H1 (cell line): ENCODE measurements around the gene RILPL2. TPM values are rescaled to one million over a fixed set of nuclear protein-coding genes. Genes with fewer than 3 reads are reported as not detected.

Source experiments
- CTCF ChIA-PET: fragments of 300-600 bp; sonication (Branson Sonifier 250); formaldehyde crosslinking; loops from one replicate; lab custom pipeline; 2021; ENCODE audit not compliant: partially characterized antibody; lab: Charles Lee
- POLR2A ChIA-PET: fragments of 300-600 bp; sonication (Branson Sonifier 250); formaldehyde crosslinking; loops from one replicate; lab custom pipeline; 2021; ENCODE audit warnings: inconsistent platforms; ENCODE audit not compliant: partially characterized antibody; lab: Charles Lee
- DNase-seq, 2 experiments: peaks; one replicate each; pipeline versions ENCODE4 v3.0.0 to v3.0.0-alpha.2; 2010 to 2022; ENCODE audit warnings: low spot score in 2 of 2, low read depth in 1 of 2, mixed read lengths in 1 of 2
- FAIRE-seq: peaks from 2 replicates; lab custom pipeline; 2011; peaks lifted over from hg19 to GRCh38; lab: Jason Lieb, UNC
- H2AFZ ChIP-seq: 2 replicates; pipeline ENCODE4 v1.8.1; 2012; ENCODE audit warnings: low read length, inconsistent platforms
- H2AK5ac ChIP-seq: 2 replicates; pipeline ENCODE4 v1.6.1; 2013; ENCODE audit warnings: low read depth, low read length
- H2BK120ac ChIP-seq: replicated peaks from 2 replicates; pipeline ENCODE3; 2013; ENCODE audit warnings: low read depth, low read length, inconsistent platforms
- H2BK12ac ChIP-seq: 2 replicates; pipeline ENCODE4 v1.6.1; 2013; ENCODE audit warnings: low read depth, low read length
- H2BK15ac ChIP-seq: 2 replicates; pipeline ENCODE4 v1.6.1; 2013; ENCODE audit warnings: low read length
- H2BK20ac ChIP-seq: 2 replicates; pipeline ENCODE4 v1.6.1; 2013; ENCODE audit warnings: low read length
- H2BK5ac ChIP-seq: 2 replicates; pipeline ENCODE4 v1.6.1; 2013; ENCODE audit warnings: low read depth, low read length
- H3K14ac ChIP-seq: 2 replicates; pipeline ENCODE4 v1.6.1; 2013; ENCODE audit warnings: inconsistent platforms; ENCODE audit not compliant: insufficient read length
- H3K18ac ChIP-seq: 2 replicates; pipeline ENCODE4 v1.6.1; 2013; ENCODE audit warnings: low read length; ENCODE audit errors: extremely low read depth
- H3K23ac ChIP-seq: 2 replicates; pipeline ENCODE4 v1.6.1; 2013; ENCODE audit warnings: inconsistent platforms; ENCODE audit not compliant: insufficient read length
- H3K23me2 ChIP-seq: 2 replicates; pipeline ENCODE4 v1.6.1; 2013; ENCODE audit warnings: low read depth, low read length
- H3K27ac ChIP-seq: 2 replicates; pipeline ENCODE4 v1.6.1; 2011; ENCODE audit warnings: low read depth, low read length, inconsistent platforms
- H3K27me3 ChIP-seq, 4 experiments: replicated peaks in 1 of 4; 1 replicate in 1 of 4; 2 replicates in 3 of 4; pipeline versions ENCODE4 v1.6.1 to v1.8.1; 2011 to 2013; ENCODE audit warnings: low read length in 3 of 4, mild to moderate bottlenecking in 3 of 4, inconsistent platforms in 2 of 4, mixed read lengths in 2 of 4, moderate library complexity in 1 of 4; ENCODE audit not compliant: control insufficient read depth in 3 of 4, insufficient read depth in 3 of 4; ENCODE audit errors: extremely low read depth in 1 of 4
- H3K36me3 ChIP-seq, 4 experiments: 2 replicates each; pipeline versions ENCODE4 v1.6.1 to v1.8.1; 2011 to 2013; ENCODE audit warnings: mild to moderate bottlenecking in 4 of 4, low read length in 3 of 4, moderate library complexity in 2 of 4, control low read depth in 1 of 4, inconsistent platforms in 1 of 4; ENCODE audit not compliant: insufficient read depth in 4 of 4, control insufficient read depth in 2 of 4
- H3K4ac ChIP-seq: replicated peaks from 2 replicates; pipeline ENCODE3; 2013; ENCODE audit warnings: low read length, low read depth, mixed read lengths, inconsistent platforms; ENCODE audit not compliant: insufficient read length
- H3K4me1 ChIP-seq, 4 experiments: replicated peaks in 1 of 4; 1 replicate in 1 of 4; 2 replicates in 3 of 4; pipeline versions ENCODE4 v1.6.1 to v1.8.1; 2011 to 2013; ENCODE audit warnings: low read length in 3 of 4, inconsistent platforms in 2 of 4, mixed read lengths in 1 of 4; ENCODE audit not compliant: insufficient read depth in 4 of 4, control insufficient read depth in 3 of 4
- H3K4me2 ChIP-seq, 2 experiments: 2 replicates each; pipeline versions ENCODE4 v1.6.1 to v1.8.1; 2011 to 2013; ENCODE audit warnings: low read depth in 2 of 2, low read length in 2 of 2, control low read depth in 1 of 2, inconsistent platforms in 1 of 2, mild to moderate bottlenecking in 1 of 2; ENCODE audit not compliant: insufficient read depth in 1 of 2
- H3K4me3 ChIP-seq, 4 experiments: fragments of 200-600, 300-600 bp in 1 of 4; sonication (generic), shearing (Covaris generic), sonication (Bioruptor Twin) in 1 of 4; 2 replicates each; pipeline versions ENCODE4 v1.5.1 to v1.8.1; 2011 to 2016; ENCODE audit warnings: low read length in 4 of 4, low read depth in 3 of 4, control low read depth in 2 of 4, inconsistent platforms in 2 of 4, mild to moderate bottlenecking in 2 of 4, mixed read lengths in 1 of 4, moderate library complexity in 1 of 4; ENCODE audit not compliant: insufficient read depth in 2 of 4; ENCODE audit errors: extremely low read depth in 1 of 4
- H3K56ac ChIP-seq: replicated peaks from 2 replicates; pipeline ENCODE3; 2013; ENCODE audit warnings: low read depth, mild to moderate bottlenecking, mixed read lengths, low read length, inconsistent platforms; ENCODE audit not compliant: insufficient read length
- H3K79me1 ChIP-seq: 2 replicates; pipeline ENCODE4 v1.6.1; 2013; ENCODE audit warnings: low read depth, low read length, control low read depth
- H3K79me2 ChIP-seq, 2 experiments: 2 replicates each; pipeline versions ENCODE4 v1.6.1 to v1.8.1; 2012 to 2013; ENCODE audit warnings: low read length in 2 of 2, mild to moderate bottlenecking in 2 of 2, inconsistent platforms in 1 of 2; ENCODE audit not compliant: insufficient read depth in 2 of 2, control insufficient read depth in 1 of 2
- H3K9ac ChIP-seq, 4 experiments: replicated peaks in 1 of 4; 1 replicate in 1 of 4; 2 replicates in 3 of 4; pipeline versions ENCODE4 v1.6.1 to v1.8.1; 2011 to 2013; ENCODE audit warnings: low read depth in 3 of 4, low read length in 3 of 4, control low read depth in 2 of 4, mild to moderate bottlenecking in 2 of 4, moderate library complexity in 2 of 4, inconsistent platforms in 1 of 4; ENCODE audit errors: extremely low read depth in 1 of 4
- H3K9me3 ChIP-seq, 2 experiments: 2 replicates each; pipeline versions ENCODE4 v1.6.1 to v1.8.1; 2012 to 2013; ENCODE audit warnings: mild to moderate bottlenecking in 2 of 2, moderate library complexity in 2 of 2, control low read depth in 1 of 2, inconsistent platforms in 1 of 2, low read depth in 1 of 2, low read length in 1 of 2, mixed read lengths in 1 of 2; ENCODE audit not compliant: insufficient read depth in 2 of 2
- H4K20me1 ChIP-seq, 2 experiments: replicated peaks in 1 of 2; 2 replicates each; pipeline versions ENCODE3 to v1.8.1; 2011 to 2013; ENCODE audit warnings: inconsistent platforms in 2 of 2, low read length in 2 of 2, mild to moderate bottlenecking in 1 of 2; ENCODE audit not compliant: insufficient read depth in 2 of 2, control insufficient read depth in 1 of 2
- H4K5ac ChIP-seq: 2 replicates; pipeline ENCODE4 v1.6.1; 2013; ENCODE audit warnings: low read length, low read depth, mixed read lengths, inconsistent platforms; ENCODE audit not compliant: insufficient read length
- H4K8ac ChIP-seq: 2 replicates; pipeline ENCODE4 v1.8.0; 2013; ENCODE audit warnings: mild to moderate bottlenecking, moderate library complexity, low read length, inconsistent platforms; ENCODE audit not compliant: insufficient read depth; ENCODE audit errors: extremely low read depth
- H4K91ac ChIP-seq: replicated peaks from 2 replicates; pipeline ENCODE3; 2013; ENCODE audit warnings: low read length, mixed read lengths, inconsistent platforms; ENCODE audit not compliant: insufficient read length
- ATF2 ChIP-seq: IDR thresholded peaks from 2 replicates; pipeline ENCODE4 v1.6.1; 2012; ENCODE audit warnings: low read length, inconsistent platforms
- E2F6 ChIP-seq: IDR thresholded peaks from 2 replicates; pipeline ENCODE4 v1.6.1; 2012; ENCODE audit warnings: inconsistent platforms
- HDAC2 ChIP-seq, 2 experiments: fragments of 300-600 bp in 1 of 2; sonication (generic) in 1 of 2; IDR thresholded peaks; 2 replicates each; pipeline ENCODE4 v1.6.1; 2011 to 2012; ENCODE audit warnings: low read depth in 2 of 2, low read length in 2 of 2, mild to moderate bottlenecking in 2 of 2, moderate library complexity in 2 of 2, borderline replicate concordance in 1 of 2, inconsistent platforms in 1 of 2
- PHF8 ChIP-seq: fragments of 200-600 bp; sonication (generic); conservative IDR thresholded peaks from 2 replicates; pipeline ENCODE4 v1.7.1; 2012; ENCODE audit warnings: low read depth, mild to moderate bottlenecking, inconsistent platforms, low read length, moderate library complexity
- POLR2A ChIP-seq, 2 experiments: IDR thresholded peaks; 1 replicate in 1 of 2; 2 replicates in 1 of 2; pipeline ENCODE4 v1.6.1; 2011; ENCODE audit warnings: low read depth in 2 of 2, low read length in 2 of 2, mild to moderate bottlenecking in 2 of 2; ENCODE audit errors: control extremely low read depth in 1 of 2
- RFX5 ChIP-seq: IDR thresholded peaks from 2 replicates; pipeline ENCODE4 v1.6.1; 2011; ENCODE audit warnings: low read depth, low read length, improper control_type of control experiment, borderline replicate concordance
- SIRT6 ChIP-seq: IDR thresholded peaks from one replicate; pipeline ENCODE4 v1.7.1; 2012; ENCODE audit warnings: low read length, inconsistent platforms
- ZNF274 ChIP-seq: IDR thresholded peaks from 2 replicates; pipeline ENCODE4 v1.7.0; 2012; ENCODE audit warnings: low read length, borderline replicate concordance; ENCODE audit errors: extremely low read depth
- WGBS, 2 experiments: shearing (Covaris generic) in 1 of 2; methylation state at CpG; one replicate each; pipeline versions ENCODE4 v1.1.6 to v1.1.7; 2013 to 2015; ENCODE audit warnings: low lambda C conversion rate in 2 of 2, mixed read lengths in 2 of 2, inconsistent platforms in 1 of 2, low coverage in 1 of 2, missing lambda C conversion rate in 1 of 2; ENCODE audit not compliant: insufficient replicate concordance in 2 of 2, insufficient coverage in 1 of 2, insufficient read length in 1 of 2; ENCODE audit errors: extremely low coverage in 1 of 2, missing lambda C conversion rate in 1 of 2; 5-methylcytosine and 5-hydroxymethylcytosine counted together
- polyA plus RNA-seq, 7 experiments: library from polyadenylated mRNA; depleted of rRNA in 3 of 7; stranded (reverse) in 5 of 7; unstranded in 2 of 7; fragments of >200 nt in 5 of 7; fragments of 200-250 nt in 2 of 7; gene quantifications; 1 replicate in 5 of 7; 2 replicates in 1 of 7; 4 replicates in 1 of 7; pipeline versions ENCODE4 v1.2.1 to v1.2.3, GENCODE V29; 2011 to 2013; ENCODE audit warnings: missing spikeins in 2 of 7, mixed read lengths in 2 of 7
- total RNA-seq: library from RNA; stranded (reverse); fragmentation: NEBNext Ultra II Directional; extraction: Animal tissue kit (Norgen Biotek cat#: 25700); gene quantifications from 2 replicates; pipeline ENCODE4 v1.2.1, GENCODE V29; 2021

Gene RILPL2
- total and polyA plus RNA-seq, 2 of the 8 experiments (the other 6 are each of a cell fraction or from before 2014, with no cell fraction given) = 0.77 to 1.4 TPM

- TF ChIP-seq ATF2 (no peak), ZNF274 (no peak), PHF8 (no peak), HDAC2 (IDR thresholded peaks at IDR 0.05; ENCODE audit: borderline replicate concordance in 1 of 2, low read depth in 2 of 2, low read length in 2 of 2) (no peak), RFX5 (no peak), SIRT6 (no peak), E2F6 (no peak), POLR2A (IDR thresholded peaks at IDR 0.05; ENCODE audit: control extremely low read depth in 1 of 2, low read depth in 2 of 2, low read length in 2 of 2) (no peak)
- H2AFZ ChIP-seq = no peak overlapping the region
- H4K5ac ChIP-seq = no peak overlapping the region
- DNase-seq (no peak), FAIRE-seq (no peak)
- H4K91ac ChIP-seq = no peak overlapping the region
- no peak overlapping the region for H3K4me2 ChIP-seq
- H2AK5ac ChIP-seq = no peak overlapping the region
- no peak overlapping the region for H4K8ac ChIP-seq
- H4K20me1 ChIP-seq = peaks cover 25 to 44% of the 10 kb centered on the region in 2 experiments
- H3K4me3 ChIP-seq = no peak overlapping the region
- H3K9ac ChIP-seq = no peak overlapping the region
- no peak overlapping the region for H3K18ac ChIP-seq
- H3K4ac ChIP-seq = no peak overlapping the region
- H2BK120ac ChIP-seq = no peak overlapping the region
- no peaks in the 10 kb centered on the region for H3K23me2 ChIP-seq
- H3K27ac ChIP-seq = no peak overlapping the region
- peaks cover 2 to 6% (median 5%) of the 10 kb centered on the region in 4 experiments; a peak in 6 of 7 replicates for H3K4me1 ChIP-seq
- H3K56ac ChIP-seq = no peak overlapping the region
- H3K79me1 ChIP-seq = no peaks in the 10 kb centered on the region
- no peak overlapping the region for H2BK20ac ChIP-seq
- peaks cover 8 to 53% (median 42%) of the 10 kb centered on the region in 4 experiments for H3K27me3 ChIP-seq
- H3K36me3 ChIP-seq = peaks cover 2 to 19% (median 11%) of the 10 kb centered on the region in 4 experiments; a peak in 6 of 8 replicates
- H3K14ac ChIP-seq = no peak overlapping the region
- POLR2A ChIA-PET = interaction anchor here (1.3 to 1.8 kb wide), 3 partner anchors 9 to 123 kb away, joined by 3 to 5 read pairs (median 3); no protein-coding TSS in a partner anchor
- no peak overlapping the region for H2BK15ac ChIP-seq
- WGBS, 2 experiments = 92% methylated on average over 6 of the region's 6 CpGs; no CpG with 5 or more reads in 1 of the 2 experiments
- no peaks in the 10 kb centered on the region for H3K9me3 ChIP-seq
- CTCF ChIA-PET = interaction anchor here (2.0 kb wide), 1 partner anchor 33 kb away, joined by 4 read pairs; no protein-coding TSS in a partner anchor
- H3K79me2 ChIP-seq = no peaks in the 10 kb centered on the region
- no peak overlapping the region for H2BK12ac ChIP-seq
- no peak overlapping the region for H3K23ac ChIP-seq
- H2BK5ac ChIP-seq = no peak overlapping the region
Measured at GRCh38 chr12:123399255-123399617, 37.2 kb downstream of the RILPL2 start.
